T-helper 17 cell (primary cell): ENCODE results near the gene TERT. TPM values are rescaled to one million over a fixed set of nuclear protein-coding genes. Genes with fewer than 3 reads are reported as not detected.
A peak's percentile ranks its signal among the peaks of the same experiment; 100 is the strongest.
"Not testable (repeated sequence)": the region's sequence is repeated elsewhere in the genome, so short reads cannot be mapped to it uniquely, and the experiment has no call there.

ENCODE experiments used
- ATAC-seq: fragments of 150-1000 bp; cut with Tn5 transposase; 2 replicates; pipeline ENCODE4 v1.10.0; 2021; ENCODE audit warnings: mild to moderate bottlenecking, moderate library complexity
- DNase-seq, 3 donors: peaks; one replicate each; pipeline versions ENCODE4 v3.0.0 to v3.0.0-alpha.2; 2020 to 2021
- H3K9me3 ChIP-seq: one replicate; pipeline ENCODE4 v1.7.0; 2013; ENCODE audit warnings: low read length, mild to moderate bottlenecking; ENCODE audit not compliant: control insufficient read depth, poor library complexity, severe bottlenecking
- H3K27ac Mint-ChIP-seq: one replicate; pipeline ENCODE4 v1.8.0; 2022; ENCODE audit warnings: mild to moderate bottlenecking, moderate library complexity, mixed read lengths
- H3K27me3 Mint-ChIP-seq: one replicate; pipeline ENCODE4 v1.8.0; 2022; ENCODE audit warnings: mixed read lengths
- H3K36me3 Mint-ChIP-seq: one replicate; pipeline ENCODE4 v1.8.0; 2022; ENCODE audit warnings: low read depth, mixed read lengths
- H3K4me1 Mint-ChIP-seq: one replicate; pipeline ENCODE4 v1.8.0; 2022; ENCODE audit warnings: mild to moderate bottlenecking, mixed read lengths
- H3K4me3 Mint-ChIP-seq: one replicate; pipeline ENCODE4 v1.8.0; 2022; ENCODE audit warnings: mild to moderate bottlenecking, moderate library complexity, mixed read lengths
- total RNA-seq, 4 donors: library from RNA in 2 of 4; stranded (reverse) in 2 of 4; gene quantifications; one replicate each; pipeline ENCODE4 v1.2.3 and lab custom pipeline; 2022 to 2026

The TERT gene
- total RNA-seq, 2 donors from 2014 or later = 0.10 to 0.80 TPM

- H3K4me3 Mint-ChIP-seq = peak overlapping the region; percentile 33
Observed at GRCh38 chr5:1291611-1292080, 3.2 kb downstream of the TERT start.

GRCh38 chr5:1290956-1291355, 3.9 kb downstream of the TERT start:
- not testable (repeated sequence) for H3K9me3 ChIP-seq, DNase-seq, ATAC-seq, H3K4me1 Mint-ChIP-seq, H3K27ac Mint-ChIP-seq, H3K36me3 Mint-ChIP-seq, H3K27me3 Mint-ChIP-seq, H3K4me3 Mint-ChIP-seq

More at GRCh38 chr5:1291611-1292080, 3.2 kb downstream of the TERT start:
- peaks cover 3% of the 10 kb centered on the region for H3K4me1 Mint-ChIP-seq
- H3K27me3 Mint-ChIP-seq = no peaks in the 10 kb centered on the region
- DNase-seq (no peak), ATAC-seq (no peak)
- no peak overlapping the region for H3K27ac Mint-ChIP-seq
- H3K36me3 Mint-ChIP-seq = peaks cover 2% of the 10 kb centered on the region
- H3K9me3 ChIP-seq = peaks cover 3% of the 10 kb centered on the region

DNA sequence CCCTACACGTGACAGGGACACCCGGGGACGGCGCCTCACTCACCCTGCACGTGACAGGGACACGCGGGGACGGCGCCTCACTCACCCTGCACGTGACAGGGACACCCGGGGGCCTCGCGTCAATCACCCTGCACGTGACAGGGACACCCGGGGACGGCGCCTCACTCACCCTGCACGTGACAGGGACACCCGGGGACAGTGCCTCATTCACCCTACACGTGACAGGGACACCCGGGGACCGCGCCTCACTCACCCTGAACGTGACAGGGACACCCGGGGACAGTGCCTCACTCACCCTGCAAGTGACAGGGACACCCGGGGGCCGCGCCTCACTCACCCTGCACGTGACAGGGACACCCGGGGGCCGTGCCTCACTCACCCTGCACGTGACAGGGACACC, 5.3 kb downstream of the TERT start:
- DNase-seq, H3K4me1 Mint-ChIP-seq, H3K27me3 Mint-ChIP-seq, H3K9me3 ChIP-seq, H3K36me3 Mint-ChIP-seq, H3K27ac Mint-ChIP-seq, H3K4me3 Mint-ChIP-seq, ATAC-seq: not testable (repeated sequence)

DNA sequence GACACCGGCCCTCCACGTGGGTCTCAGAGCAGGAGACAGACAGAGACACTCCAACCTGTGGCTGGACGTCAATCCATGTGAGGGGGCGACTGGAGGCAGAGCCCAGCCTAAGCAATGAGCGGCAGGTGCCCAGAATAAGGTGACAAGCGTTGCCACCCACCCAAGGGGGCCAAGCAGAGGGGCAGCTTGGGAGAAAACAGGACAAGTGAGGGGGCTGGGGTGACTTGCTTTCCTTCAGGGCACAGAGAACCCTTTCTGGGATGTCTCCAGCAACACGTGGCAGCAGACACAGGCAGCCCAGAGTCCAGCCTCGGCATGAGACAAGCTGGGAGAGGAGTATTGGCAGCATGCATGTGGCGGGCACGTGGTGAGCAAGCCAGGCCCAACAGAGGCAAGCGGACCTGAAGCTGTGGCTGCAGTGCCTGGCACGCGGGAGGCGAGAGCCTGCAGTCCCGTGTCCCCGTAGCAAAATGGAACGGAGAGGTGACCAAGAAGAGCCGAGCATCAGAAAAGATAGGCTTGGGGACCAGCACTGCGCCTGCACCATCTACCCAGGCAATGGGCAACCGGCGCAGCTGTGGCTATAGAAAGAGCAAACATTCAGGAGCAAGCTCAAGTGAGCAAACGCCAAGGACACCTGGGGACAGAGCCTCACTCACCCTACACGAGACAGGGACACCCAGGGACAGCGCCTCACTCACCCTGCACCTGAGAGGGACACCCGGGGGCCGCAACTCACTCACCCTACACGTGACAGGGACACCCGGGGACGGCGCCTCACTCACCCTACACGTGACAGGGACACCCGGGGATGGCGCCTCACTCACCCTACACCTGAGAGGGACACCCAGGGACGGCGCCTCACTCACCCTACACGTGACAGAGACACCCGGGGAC, 6.2 kb downstream of the TERT start:
- H3K27ac Mint-ChIP-seq = no peak overlapping the region
- peaks cover 4% of the 10 kb centered on the region for H3K4me1 Mint-ChIP-seq
- peaks cover 3% of the 10 kb centered on the region for H3K9me3 ChIP-seq
- H3K36me3 Mint-ChIP-seq = peaks cover 2% of the 10 kb centered on the region
- H3K4me3 Mint-ChIP-seq = peak overlapping the region; percentile 34
- DNase-seq (no peak), ATAC-seq (no peak)
- no peaks in the 10 kb centered on the region for H3K27me3 Mint-ChIP-seq

- H3K27me3 Mint-ChIP-seq = no peaks in the 10 kb centered on the region
- no peak for ATAC-seq
- peaks cover 3% of the 10 kb centered on the region for H3K9me3 ChIP-seq
- H3K4me3 Mint-ChIP-seq = no peak overlapping the region
- H3K27ac Mint-ChIP-seq = no peak overlapping the region
- peaks cover 6% of the 10 kb centered on the region for H3K4me1 Mint-ChIP-seq
- no peak for DNase-seq
- H3K36me3 Mint-ChIP-seq = peaks cover 2% of the 10 kb centered on the region
Observed at GRCh38 chr5:1285883-1286291, 9.0 kb downstream of the TERT start.

DNA sequence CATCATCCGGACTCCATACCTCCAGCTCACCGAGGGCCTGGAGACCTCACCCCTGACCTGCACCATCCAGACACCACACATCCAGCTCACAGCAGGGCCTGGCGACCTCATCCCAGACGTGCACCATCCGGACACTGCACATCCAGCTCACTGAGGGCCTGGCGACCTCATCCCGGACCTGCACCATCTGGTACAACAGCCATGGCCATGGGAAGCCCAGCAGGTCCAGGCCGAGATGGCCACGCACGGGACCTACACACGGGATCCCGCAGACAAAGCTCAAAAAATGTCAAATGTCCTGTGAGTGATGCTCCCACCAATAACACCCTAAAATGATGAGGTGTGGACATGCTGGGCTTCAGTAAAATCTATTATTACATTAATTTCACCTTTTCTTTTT, 9.7 kb downstream of the TERT start:
- Mint-ChIP-seq H3K4me1 (peaks cover 6% of the 10 kb centered on the region), H3K27me3 (no peaks in the 10 kb centered on the region), H3K36me3 (peaks cover 2% of the 10 kb centered on the region), H3K4me3 (no peak overlapping the region), H3K27ac (no peak overlapping the region)
- no peak for DNase-seq
- ATAC-seq = no peak
- H3K9me3 ChIP-seq = peaks cover 3% of the 10 kb centered on the region

DNA sequence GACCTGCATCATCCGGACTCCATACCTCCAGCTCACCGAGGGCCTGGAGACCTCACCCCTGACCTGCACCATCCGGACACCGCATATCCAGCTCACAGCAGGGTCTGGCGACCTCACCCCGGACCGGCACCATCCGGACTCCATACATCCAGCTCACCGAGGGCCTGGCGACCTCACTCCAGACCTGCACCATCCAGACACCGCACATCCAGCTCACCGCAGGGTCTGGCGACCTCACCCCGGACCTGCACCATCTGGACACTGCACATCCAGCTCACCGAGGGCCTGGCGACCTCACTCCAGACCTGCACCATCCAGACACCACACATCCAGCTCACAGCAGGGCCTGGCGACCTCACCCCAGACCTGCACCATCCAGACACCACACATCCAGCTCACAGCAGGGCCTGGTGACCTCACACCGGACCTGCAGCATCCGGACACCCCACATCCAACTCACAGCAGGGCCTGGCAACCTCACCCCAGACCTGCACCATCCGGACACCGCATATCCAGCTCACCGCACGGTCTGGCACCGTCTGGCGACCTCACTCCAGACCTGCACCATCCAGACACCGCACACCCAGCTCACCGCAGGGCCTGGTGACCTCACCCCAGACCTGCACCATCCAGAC, 10.4 kb downstream of the TERT start:
- not testable (repeated sequence) for H3K27me3 Mint-ChIP-seq, H3K36me3 Mint-ChIP-seq, H3K4me3 Mint-ChIP-seq, H3K4me1 Mint-ChIP-seq, ATAC-seq, H3K27ac Mint-ChIP-seq, H3K9me3 ChIP-seq
- DNase-seq = peak in 1 of 3 donors; percentile 4

GRCh38 chr5:1283729-1284041, 11.2 kb downstream of the TERT start:
- not testable (repeated sequence) for H3K27me3 Mint-ChIP-seq, H3K27ac Mint-ChIP-seq, H3K9me3 ChIP-seq, H3K36me3 Mint-ChIP-seq, H3K4me3 Mint-ChIP-seq, ATAC-seq, H3K4me1 Mint-ChIP-seq
- peak in 1 of 3 donors; percentile 1 for DNase-seq

DNA sequence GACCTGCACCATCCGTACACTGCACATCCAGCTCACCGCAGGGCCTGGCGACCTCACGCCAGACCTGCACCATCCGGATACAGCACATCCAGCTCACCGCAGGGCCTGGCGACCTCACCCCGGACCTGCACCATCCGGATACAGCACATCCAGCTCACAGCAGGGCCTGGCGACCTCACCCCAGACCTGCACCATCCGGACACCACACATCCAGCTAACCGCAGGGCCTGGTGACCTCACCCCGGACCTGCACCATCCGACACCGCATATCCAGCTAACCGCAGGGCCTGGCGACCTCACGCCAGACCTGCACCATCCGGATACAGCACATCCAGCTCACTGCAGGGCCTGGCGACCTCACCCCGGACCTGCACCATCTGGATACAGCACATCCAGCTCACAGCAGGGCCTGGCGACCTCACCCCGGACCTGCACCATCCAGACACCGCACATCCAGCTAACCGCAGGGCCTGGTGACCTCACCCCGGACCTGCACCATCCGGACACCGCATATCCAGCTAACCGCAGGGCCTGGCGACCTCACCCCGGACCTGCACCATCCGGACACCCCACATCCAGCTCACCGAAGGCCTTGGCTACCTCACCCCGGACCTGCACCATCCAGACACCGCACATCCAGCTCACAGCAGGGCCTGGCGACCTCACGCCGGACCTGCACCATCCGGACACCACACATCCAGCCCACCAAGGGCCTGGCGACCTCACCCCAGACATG, 11.7 kb downstream of the TERT start:
- H3K9me3 ChIP-seq, H3K4me3 Mint-ChIP-seq, H3K27ac Mint-ChIP-seq, ATAC-seq, H3K36me3 Mint-ChIP-seq, H3K4me1 Mint-ChIP-seq, H3K27me3 Mint-ChIP-seq: not testable (repeated sequence)
- DNase-seq = peak in 1 of 3 donors; percentile 2

DNA sequence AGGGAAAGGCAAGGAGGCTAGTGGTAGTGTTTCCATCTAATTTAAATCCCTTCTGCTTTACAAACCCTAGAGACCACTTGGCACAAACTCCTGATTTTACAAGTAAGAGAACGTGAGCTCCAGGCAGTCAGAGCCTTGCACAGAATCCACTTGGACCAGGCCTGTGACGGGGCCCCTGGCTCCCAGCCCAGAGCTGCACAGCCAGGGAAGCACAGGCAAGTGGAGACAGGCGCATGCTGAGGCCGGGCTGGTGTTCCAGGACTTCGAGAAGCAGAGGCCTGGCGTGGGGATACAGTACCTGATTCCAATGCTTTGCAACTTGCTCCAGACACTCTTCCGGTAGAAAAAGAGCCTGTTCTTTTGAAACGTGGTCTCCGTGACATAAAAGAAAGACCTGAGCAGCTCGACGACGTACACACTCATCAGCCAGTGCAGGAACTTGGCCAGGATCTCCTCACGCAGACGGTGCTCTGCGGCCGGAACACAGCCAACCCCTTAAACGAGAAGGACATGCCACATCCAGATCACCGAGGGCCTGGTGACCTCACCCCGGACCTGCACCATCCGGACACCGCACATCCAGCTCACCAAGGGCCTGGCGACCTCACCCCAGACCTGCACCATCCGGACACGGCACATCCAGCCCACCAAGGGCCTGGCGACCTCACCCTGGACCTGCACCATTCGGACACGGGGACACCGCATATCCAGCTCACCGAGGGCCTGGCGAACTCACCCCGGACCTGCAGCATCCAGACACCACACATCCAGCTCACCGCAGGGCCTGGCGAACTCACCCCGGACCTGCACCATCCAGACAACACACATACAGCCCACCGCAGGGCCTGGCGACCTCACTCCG, 12.5 kb downstream of the TERT start:
- Mint-ChIP-seq H3K4me1 (peaks cover 6% of the 10 kb centered on the region), H3K36me3 (peaks cover 2% of the 10 kb centered on the region), H3K27ac (peak overlapping the region; percentile 19), H3K4me3 (no peak overlapping the region), H3K27me3 (no peaks in the 10 kb centered on the region)
- DNase-seq = peak in 1 of 3 donors; percentile 5
- no peaks in the 10 kb centered on the region for H3K9me3 ChIP-seq
- ATAC-seq = no peak

- ATAC-seq (no peak), DNase-seq (no peak)
- Mint-ChIP-seq H3K4me1 (peaks cover 6% of the 10 kb centered on the region), H3K27me3 (no peaks in the 10 kb centered on the region), H3K4me3 (no peak overlapping the region), H3K36me3 (no peaks in the 10 kb centered on the region), H3K27ac (peak overlapping the region; percentile 19)
- H3K9me3 ChIP-seq = no peaks in the 10 kb centered on the region
Observed at GRCh38 chr5:1281038-1281882, 13.6 kb downstream of the TERT start.
